ENCODE results near the gene HAPSTR1. TPM values are rescaled to one million over a fixed set of nuclear protein-coding genes. Genes with fewer than 3 reads are reported as not detected.

The HAPSTR1 gene
- total and polyA plus RNA-seq, 3 experiments from 2014 or later, result 21.3 to 61.2 (median 60.4) TPM

GRCh38 chr16:9060225-9060624 is 31.2 kb upstream of the HAPSTR1 start:
- Histone ChIP-seq H3K27me3 (ENCODE audit: insufficient read depth, low read length, poor library complexity, severe bottlenecking) (no peaks in the 10 kb centered on the region), H3K27ac (ENCODE audit: low read depth, low read length) (no peak overlapping the region), H3K4me3 (ENCODE audit: low read length) (no peak overlapping the region), H3K36me3 (ENCODE audit: insufficient read depth, low read length) (no peaks in the 10 kb centered on the region), H3K4me1 (ENCODE audit: insufficient read depth, low read length) (no peaks in the 10 kb centered on the region), H3K9me3 (ENCODE audit: low read length) (no peaks in the 10 kb centered on the region)
- H3K9me3 Mint-ChIP-seq, result no peaks in the 10 kb centered on the region
- ChIA-PET CTCF (no interaction called here), POLR2A (no interaction called here)
- no peak overlapping the region for H3K4me3 Mint-ChIP-seq
- no peaks in the 10 kb centered on the region for H3K36me3 Mint-ChIP-seq
- H3K27ac Mint-ChIP-seq, result no peak overlapping the region
- no peak for DNase-seq
- peaks cover 1 to 7% (median 7%) of the 10 kb centered on the region in 3 donors for H3K4me1 Mint-ChIP-seq
- H3K27me3 Mint-ChIP-seq, result peaks cover 0 to 2% of the 10 kb centered on the region in 2 donors

GRCh38 chr16:9061358-9061813 is 30.1 kb upstream of the HAPSTR1 start:
- Mint-ChIP-seq H3K27me3 (peaks cover 0 to 2% of the 10 kb centered on the region in 2 donors), H3K36me3 (no peaks in the 10 kb centered on the region), H3K9me3 (no peaks in the 10 kb centered on the region), H3K27ac (peak overlapping the region in 1 of 8 donors; percentile 10), H3K4me3 (no peak overlapping the region), H3K4me1 (peaks cover 1 to 7% (median 7%) of the 10 kb centered on the region in 3 donors)
- Histone ChIP-seq H3K9me3 (ENCODE audit: low read length) (no peaks in the 10 kb centered on the region), H3K27ac (ENCODE audit: low read depth, low read length) (no peak overlapping the region), H3K36me3 (ENCODE audit: insufficient read depth, low read length) (no peaks in the 10 kb centered on the region), H3K4me3 (ENCODE audit: low read length) (no peak overlapping the region), H3K27me3 (ENCODE audit: insufficient read depth, low read length, poor library complexity, severe bottlenecking) (no peaks in the 10 kb centered on the region), H3K4me1 (ENCODE audit: insufficient read depth, low read length) (no peaks in the 10 kb centered on the region)
- ChIA-PET POLR2A (no interaction called here), CTCF (no interaction called here)
- no peak for DNase-seq

GRCh38 chr16:9062301-9062700 is 29.1 kb upstream of the HAPSTR1 start:
- no peak overlapping the region for H3K27ac Mint-ChIP-seq
- H3K4me3 Mint-ChIP-seq, result no peak overlapping the region
- ChIA-PET POLR2A (no interaction called here), CTCF (no interaction called here)
- DNase-seq, result no peak
- Histone ChIP-seq H3K27me3 (ENCODE audit: insufficient read depth, low read length, poor library complexity, severe bottlenecking) (no peaks in the 10 kb centered on the region), H3K36me3 (ENCODE audit: insufficient read depth, low read length) (no peaks in the 10 kb centered on the region), H3K4me3 (ENCODE audit: low read length) (no peak overlapping the region), H3K4me1 (ENCODE audit: insufficient read depth, low read length) (no peaks in the 10 kb centered on the region), H3K9me3 (ENCODE audit: low read length) (no peaks in the 10 kb centered on the region), H3K27ac (ENCODE audit: low read depth, low read length) (no peak overlapping the region)
- peaks cover 3 to 7% (median 7%) of the 10 kb centered on the region in 3 donors for H3K4me1 Mint-ChIP-seq
- no peaks in the 10 kb centered on the region for H3K9me3 Mint-ChIP-seq
- peaks cover 0 to 2% of the 10 kb centered on the region in 2 donors for H3K27me3 Mint-ChIP-seq
- H3K36me3 Mint-ChIP-seq, result no peaks in the 10 kb centered on the region

- peaks cover 3 to 7% (median 7%) of the 10 kb centered on the region in 3 donors for H3K4me1 Mint-ChIP-seq
- POLR2A ChIA-PET, result no interaction called here
These were observed 26.4 kb upstream of the HAPSTR1 start for GRCh38 chr16:9065077-9065476.

GRCh38 chr16:9068886-9069285 is 22.6 kb upstream of the HAPSTR1 start:
- peaks cover 0 to 2% of the 10 kb centered on the region in 2 donors for H3K27me3 Mint-ChIP-seq
- H3K27ac Mint-ChIP-seq, result no peak overlapping the region
- H3K36me3 Mint-ChIP-seq, result no peaks in the 10 kb centered on the region
- Histone ChIP-seq H3K36me3 (ENCODE audit: insufficient read depth, low read length) (no peaks in the 10 kb centered on the region), H3K27ac (ENCODE audit: low read depth, low read length) (no peak overlapping the region), H3K27me3 (ENCODE audit: insufficient read depth, low read length, poor library complexity, severe bottlenecking) (no peaks in the 10 kb centered on the region), H3K4me1 (ENCODE audit: insufficient read depth, low read length) (peaks cover 6% of the 10 kb centered on the region), H3K4me3 (ENCODE audit: low read length) (no peak overlapping the region), H3K9me3 (ENCODE audit: low read length) (no peaks in the 10 kb centered on the region)
- ChIA-PET CTCF (no interaction called here), POLR2A (interaction anchor here (0.6 kb wide), 1 partner anchor 23 kb away, joined by 8 read pairs; no protein-coding TSS in a partner anchor)
- no peak overlapping the region for H3K4me3 Mint-ChIP-seq
- peaks cover 5 to 9% (median 8%) of the 10 kb centered on the region in 3 donors for H3K4me1 Mint-ChIP-seq
- H3K9me3 Mint-ChIP-seq, result peaks cover 0 to 3% (median 0%) of the 10 kb centered on the region in 5 donors
- no peak for DNase-seq

More at GRCh38 chr16:9065077-9065476, 26.4 kb upstream of the HAPSTR1 start:
- no peak overlapping the region for H3K27ac ChIP-seq (ENCODE audit: low read depth, low read length)
- no peaks in the 10 kb centered on the region for H3K4me1 ChIP-seq (ENCODE audit: insufficient read depth, low read length)
- no peaks in the 10 kb centered on the region for H3K36me3 Mint-ChIP-seq
- peaks cover 0 to 3% (median 0%) of the 10 kb centered on the region in 5 donors for H3K9me3 Mint-ChIP-seq
- H3K4me3 Mint-ChIP-seq, result no peak overlapping the region
- no peaks in the 10 kb centered on the region for H3K9me3 ChIP-seq (ENCODE audit: low read length)
- peaks cover 0 to 2% of the 10 kb centered on the region in 2 donors for H3K27me3 Mint-ChIP-seq
- no peak overlapping the region for H3K4me3 ChIP-seq (ENCODE audit: low read length)
- no peaks in the 10 kb centered on the region for H3K36me3 ChIP-seq (ENCODE audit: insufficient read depth, low read length)
- CTCF ChIA-PET, result no interaction called here
- H3K27ac Mint-ChIP-seq, result no peak overlapping the region
- no peaks in the 10 kb centered on the region for H3K27me3 ChIP-seq (ENCODE audit: insufficient read depth, low read length, poor library complexity, severe bottlenecking)
- no peak for DNase-seq

GRCh38 chr16:9070254-9070653 is 21.2 kb upstream of the HAPSTR1 start:
- Histone ChIP-seq H3K36me3 (ENCODE audit: insufficient read depth, low read length) (no peaks in the 10 kb centered on the region), H3K27ac (ENCODE audit: low read depth, low read length) (no peak overlapping the region), H3K9me3 (ENCODE audit: low read length) (no peaks in the 10 kb centered on the region), H3K4me1 (ENCODE audit: insufficient read depth, low read length) (peaks cover 6% of the 10 kb centered on the region), H3K4me3 (ENCODE audit: low read length) (no peak overlapping the region), H3K27me3 (ENCODE audit: insufficient read depth, low read length, poor library complexity, severe bottlenecking) (no peaks in the 10 kb centered on the region)
- no peak overlapping the region for H3K27ac Mint-ChIP-seq
- H3K4me1 Mint-ChIP-seq, result peaks cover 5 to 9% (median 8%) of the 10 kb centered on the region in 3 donors
- H3K4me3 Mint-ChIP-seq, result no peak overlapping the region
- DNase-seq, result no peak
- H3K36me3 Mint-ChIP-seq, result no peaks in the 10 kb centered on the region
- POLR2A ChIA-PET, result no interaction called here
- CTCF ChIA-PET, result no interaction called here
- peaks cover 0 to 2% of the 10 kb centered on the region in 2 donors for H3K27me3 Mint-ChIP-seq
- H3K9me3 Mint-ChIP-seq, result peaks cover 0 to 3% (median 0%) of the 10 kb centered on the region in 5 donors

GRCh38 chr16:9071377-9071776 is 20.1 kb upstream of the HAPSTR1 start:
- Mint-ChIP-seq H3K4me1 (peaks cover 5 to 9% (median 8%) of the 10 kb centered on the region in 3 donors), H3K36me3 (no peaks in the 10 kb centered on the region), H3K4me3 (no peak overlapping the region), H3K27ac (no peak overlapping the region), H3K9me3 (peaks cover 0 to 3% (median 0%) of the 10 kb centered on the region in 5 donors), H3K27me3 (peaks cover 3 to 4% of the 10 kb centered on the region in 2 donors)
- H3K4me3 ChIP-seq (ENCODE audit: low read length), result no peak overlapping the region
- H3K36me3 ChIP-seq (ENCODE audit: insufficient read depth, low read length), result no peaks in the 10 kb centered on the region
- no peak for DNase-seq
- H3K9me3 ChIP-seq (ENCODE audit: low read length), result no peaks in the 10 kb centered on the region
- ChIA-PET CTCF (interaction anchor here (1.2 kb wide), 1 partner anchor 137 kb away, joined by 3 read pairs; no protein-coding TSS in a partner anchor), POLR2A (no interaction called here)
- no peak overlapping the region for H3K27ac ChIP-seq (ENCODE audit: low read depth, low read length)
- H3K27me3 ChIP-seq (ENCODE audit: insufficient read depth, low read length, poor library complexity, severe bottlenecking), result no peaks in the 10 kb centered on the region
- peaks cover 6% of the 10 kb centered on the region for H3K4me1 ChIP-seq (ENCODE audit: insufficient read depth, low read length)

- peaks cover 6% of the 10 kb centered on the region for H3K4me1 ChIP-seq (ENCODE audit: insufficient read depth, low read length)
- H3K27ac Mint-ChIP-seq, result peak overlapping the region in 1 of 8 donors; percentile 61
These were observed 18.6 kb upstream of the HAPSTR1 start for GRCh38 chr16:9072806-9073341.

More at GRCh38 chr16:9072806-9073341, 18.6 kb upstream of the HAPSTR1 start:
- peaks cover 4 to 12% (median 9%) of the 10 kb centered on the region in 3 donors for H3K4me1 Mint-ChIP-seq
- peaks cover 0 to 7% (median 0%) of the 10 kb centered on the region in 3 donors for H3K36me3 Mint-ChIP-seq
- no peaks in the 10 kb centered on the region for H3K27me3 ChIP-seq (ENCODE audit: insufficient read depth, low read length, poor library complexity, severe bottlenecking)
- ChIA-PET POLR2A (no interaction called here), CTCF (interaction anchor here (0.6 to 1.2 kb wide), 2 partner anchors 9 to 139 kb away, joined by 3 read pairs; no protein-coding TSS in a partner anchor)
- no peak for DNase-seq
- no peak overlapping the region for H3K4me3 ChIP-seq (ENCODE audit: low read length)
- H3K4me3 Mint-ChIP-seq, result no peak overlapping the region
- H3K27ac ChIP-seq (ENCODE audit: low read depth, low read length), result no peak overlapping the region
- H3K9me3 Mint-ChIP-seq, result peaks cover 0 to 3% (median 0%) of the 10 kb centered on the region in 5 donors
- H3K27me3 Mint-ChIP-seq, result peaks cover 3 to 4% of the 10 kb centered on the region in 2 donors
- H3K9me3 ChIP-seq (ENCODE audit: low read length), result no peaks in the 10 kb centered on the region
- no peaks in the 10 kb centered on the region for H3K36me3 ChIP-seq (ENCODE audit: insufficient read depth, low read length)
